ENCODE measurements around the gene ATXN10.

The ATXN10 gene

DNA sequence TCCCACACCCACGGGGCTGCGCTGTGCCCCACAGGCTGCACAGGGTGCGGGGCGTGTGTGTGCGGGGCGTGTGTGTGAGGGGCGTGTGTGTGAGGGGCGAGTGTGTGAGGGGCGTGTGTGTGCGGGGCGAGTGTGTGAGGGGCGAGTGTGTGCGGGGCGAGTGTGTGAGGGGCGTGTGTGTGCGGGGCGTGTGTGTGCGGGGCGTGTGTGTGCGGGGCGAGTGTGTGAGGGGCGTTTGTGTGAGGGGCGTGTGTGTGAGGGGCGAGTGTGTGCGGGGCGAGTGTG lies 218.7 kb downstream of the ATXN10 start:
- DNase-seq (ENCODE audit: low read depth, low spot score), result no peak

DNA sequence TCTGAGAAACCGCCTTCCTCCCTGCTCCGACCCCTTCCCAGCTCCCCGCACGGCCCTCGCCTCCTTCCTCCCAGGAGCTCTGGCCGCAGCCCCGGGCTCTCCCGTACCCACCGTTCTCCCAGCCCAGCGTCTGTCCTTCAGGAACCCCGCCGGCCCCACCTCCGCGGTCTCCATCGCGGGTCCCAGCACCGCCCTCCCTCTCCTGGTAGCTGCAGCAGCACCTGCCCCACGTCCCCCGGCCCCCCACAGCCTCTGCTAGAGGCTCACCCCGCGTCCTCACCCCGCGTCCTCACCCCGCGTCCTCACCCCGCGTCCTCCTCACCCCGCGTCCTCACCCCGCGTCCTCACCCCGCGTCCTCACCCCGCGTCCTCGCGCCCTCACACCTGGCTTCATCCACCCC lies 219.4 kb downstream of the ATXN10 start:
- DNase-seq (ENCODE audit: low read depth, low spot score), result no peak

DNA sequence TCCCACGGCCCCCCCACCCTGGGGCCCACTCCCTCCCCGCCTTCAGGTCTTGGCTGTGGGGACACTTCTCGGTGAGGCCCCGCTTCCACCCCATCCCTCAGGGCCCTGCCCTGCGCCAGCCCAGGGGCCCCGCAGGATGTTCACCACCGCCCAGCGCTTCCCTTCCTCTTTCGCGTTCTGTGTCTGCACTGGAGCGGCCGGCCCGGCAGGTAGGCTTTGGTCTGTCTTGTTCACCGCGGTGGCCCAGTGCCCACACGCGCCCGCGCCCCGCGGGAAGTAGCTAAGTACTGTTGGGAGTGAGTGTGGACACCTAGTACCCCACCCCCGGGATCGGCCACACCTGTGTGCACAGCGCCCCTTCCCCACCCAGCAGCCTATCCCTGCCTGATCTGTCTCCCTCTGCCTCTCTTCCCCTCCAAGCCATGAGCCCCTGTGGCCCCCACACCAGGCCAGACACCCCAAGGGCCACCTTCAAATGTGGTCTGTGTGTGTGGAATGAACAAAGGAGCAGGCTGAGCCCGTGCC lies 219.9 kb downstream of the ATXN10 start:
- DNase-seq (ENCODE audit: low read depth, low spot score), result no peak

GRCh38 chr22:45891996-45892621 lies 220.5 kb downstream of the ATXN10 start:
- no peak for DNase-seq (ENCODE audit: low read depth, low spot score)

DNA sequence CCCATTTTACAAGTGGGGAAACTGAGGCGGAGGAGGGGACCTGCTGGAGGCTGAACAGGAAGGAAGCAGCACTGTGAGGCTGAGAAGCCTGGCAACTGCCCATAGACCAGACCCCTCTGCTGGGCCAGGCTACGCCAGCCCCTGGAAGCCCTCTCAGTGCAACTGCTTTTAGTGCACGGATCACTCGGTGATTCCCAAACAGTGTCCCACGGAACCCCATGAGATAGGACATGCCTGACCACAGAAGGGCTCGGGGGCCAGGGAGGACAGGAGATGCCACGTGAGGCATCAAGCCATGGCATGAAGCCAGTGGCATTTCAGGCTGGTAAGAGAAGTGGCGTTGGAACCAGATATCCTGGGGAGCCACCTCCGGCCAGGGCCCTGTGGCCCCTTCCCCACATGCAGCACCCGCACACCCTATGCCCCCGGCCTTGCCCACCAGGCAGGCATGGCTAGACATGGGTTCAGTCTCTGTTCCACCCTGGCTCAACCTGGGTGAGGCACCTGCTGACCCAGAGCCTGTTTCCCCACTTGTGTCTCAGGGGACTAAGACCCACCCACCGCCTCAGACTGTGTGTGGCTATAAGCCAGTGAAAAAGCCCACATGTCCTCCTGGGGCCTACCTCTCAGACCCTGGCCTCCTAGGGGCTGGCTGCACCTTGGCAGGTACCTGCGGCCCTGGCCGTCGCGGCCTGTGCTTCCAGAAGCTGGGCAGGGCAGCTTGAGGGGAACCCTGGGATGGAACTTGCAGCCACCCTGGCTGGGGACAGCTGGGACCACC lies 221.2 kb downstream of the ATXN10 start:
- no peak for DNase-seq (ENCODE audit: low read depth, low spot score)

- DNase-seq (ENCODE audit: low read depth, low spot score), result no peak
These were observed 221.9 kb downstream of the ATXN10 start for GRCh38 chr22:45893516-45893915.

Data from activated CD4-positive, CD25-positive, alpha-beta regulatory T cell treated with anti-CD3 and anti-CD28 coated beads, Interleukin-2, amount 50 U/mL, for 16 hours (primary cell).